ENCODE data around the gene TFG.
A peak's percentile ranks its signal among the peaks of the same experiment; 100 is the strongest.
"Not testable (repeated sequence)": the region's sequence is repeated elsewhere in the genome, so short reads cannot be mapped to it uniquely, and the experiment has no call there.

The TFG gene

DNA sequence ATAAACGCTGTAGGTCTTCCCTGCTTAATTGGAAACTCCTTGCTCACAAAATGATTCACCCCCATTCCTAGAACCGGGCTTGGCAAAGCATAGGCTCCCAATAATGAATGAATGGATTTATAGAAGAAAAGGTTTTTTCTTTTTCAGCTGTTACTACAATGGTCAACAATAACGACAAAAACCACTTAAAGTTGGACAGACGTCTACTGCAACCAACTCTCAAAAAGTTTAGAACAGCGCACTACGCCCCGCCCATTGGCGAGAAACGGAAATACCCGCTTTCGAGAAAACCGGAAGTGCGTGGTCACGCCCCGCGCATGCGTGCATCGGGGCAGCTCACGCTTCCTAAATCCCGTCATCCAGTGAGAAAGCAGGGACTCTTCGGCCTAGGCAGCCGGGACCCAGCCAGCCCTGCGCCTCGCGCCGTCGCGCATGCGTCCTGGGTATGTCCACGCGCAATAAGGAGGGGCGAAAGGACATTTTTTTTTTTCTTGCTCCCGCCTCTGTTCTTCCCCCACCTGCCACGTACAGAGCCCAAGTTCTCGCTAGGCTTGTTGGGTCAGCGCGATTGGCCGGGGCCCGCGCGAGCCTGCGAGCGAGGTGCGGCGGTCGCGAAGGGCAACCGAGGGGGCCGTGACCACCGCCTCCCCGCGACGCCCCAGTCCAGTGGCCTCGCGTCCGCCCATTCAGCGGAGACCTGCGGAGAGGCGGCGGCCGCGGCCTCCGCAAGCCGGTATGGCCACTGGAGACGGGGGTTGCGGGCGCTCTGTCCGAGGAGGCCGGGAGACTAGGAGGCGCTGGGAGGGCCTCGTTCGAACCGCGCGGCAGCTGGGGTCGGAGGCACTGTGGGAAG, at the start of gene TFG:
Gene TFG, plus strand, starts transcription at position 506 of the 853 bp plus-strand sequence. CDS start 4,192 bp downstream, outside the sequence.
- DNase-seq, result peak; percentile 96

DNA sequence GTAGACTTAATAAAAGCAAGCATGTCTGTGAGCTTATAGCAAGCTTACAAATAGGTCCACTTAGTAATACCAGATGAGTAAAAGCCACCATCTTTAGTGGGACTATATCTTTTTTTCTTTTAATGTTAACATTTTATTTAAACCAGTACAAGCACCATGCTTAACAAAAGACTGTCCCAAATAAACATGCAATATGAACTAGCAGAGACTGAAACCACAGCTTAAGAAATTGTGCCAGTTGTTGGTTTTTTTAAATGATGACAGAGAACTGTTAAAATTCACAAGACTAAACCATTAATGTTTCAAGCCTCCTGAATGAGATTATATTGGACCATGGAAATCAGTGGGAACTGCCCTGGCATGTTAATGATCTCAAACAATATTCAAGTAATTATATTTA, 48.0 kb upstream of the TFG start:
- not testable (repeated sequence) for DNase-seq

DNA sequence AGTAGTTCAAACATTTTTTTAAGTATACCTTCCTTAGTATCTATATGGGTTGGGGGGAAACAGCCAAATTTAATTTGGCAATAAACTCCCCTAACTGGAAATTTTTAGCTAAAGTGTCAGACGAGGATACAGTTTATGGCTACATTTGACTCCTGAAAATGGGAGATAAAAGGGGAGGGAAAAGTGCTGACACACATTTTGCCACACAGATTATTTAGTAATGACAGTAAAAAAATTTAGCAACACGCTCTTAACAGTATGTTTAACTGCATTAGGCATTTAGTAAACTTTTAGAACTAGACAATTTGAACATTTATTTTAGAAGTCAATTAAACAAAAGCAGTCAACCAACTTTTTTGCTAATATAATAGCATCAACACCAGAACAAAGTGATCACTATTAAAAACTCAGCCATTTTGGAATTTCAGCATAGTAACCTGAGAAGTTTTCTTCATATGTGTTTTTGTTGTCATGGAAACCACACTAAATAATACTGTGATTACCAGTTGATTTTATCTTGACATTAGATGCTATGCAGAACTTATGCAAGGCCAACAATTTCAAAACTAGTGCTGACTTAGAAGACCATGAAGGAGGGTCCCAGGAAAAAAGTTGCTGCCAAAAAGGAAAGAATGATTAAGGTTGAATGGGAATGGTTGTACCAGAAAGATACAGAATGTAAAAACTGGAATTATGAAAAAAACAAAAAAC, 47.0 kb upstream of the TFG start:
- no peak for DNase-seq

DNA sequence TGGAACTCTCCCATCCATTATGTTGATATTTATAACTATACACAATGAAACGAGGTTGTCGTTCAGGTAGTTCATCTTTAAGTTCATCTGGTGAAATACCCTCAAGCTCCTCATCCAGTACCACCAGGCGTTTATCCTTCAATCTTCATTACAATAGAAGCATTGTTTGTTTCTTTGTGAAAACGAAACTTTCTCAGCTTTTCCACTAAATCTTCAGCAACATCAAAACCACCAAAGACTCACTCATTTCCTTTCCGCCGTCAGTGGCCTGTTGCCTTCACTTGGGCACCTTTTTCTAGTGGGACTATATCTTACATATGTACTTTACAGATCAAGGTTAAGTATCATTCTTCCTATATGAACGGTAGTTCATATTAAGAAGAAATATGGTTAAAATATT, 44.1 kb upstream of the TFG start:
- no peak for DNase-seq

- not testable (repeated sequence) for DNase-seq
Observed at GRCh38 chr3:100666699-100667098, 42.6 kb upstream of the TFG start.

DNA sequence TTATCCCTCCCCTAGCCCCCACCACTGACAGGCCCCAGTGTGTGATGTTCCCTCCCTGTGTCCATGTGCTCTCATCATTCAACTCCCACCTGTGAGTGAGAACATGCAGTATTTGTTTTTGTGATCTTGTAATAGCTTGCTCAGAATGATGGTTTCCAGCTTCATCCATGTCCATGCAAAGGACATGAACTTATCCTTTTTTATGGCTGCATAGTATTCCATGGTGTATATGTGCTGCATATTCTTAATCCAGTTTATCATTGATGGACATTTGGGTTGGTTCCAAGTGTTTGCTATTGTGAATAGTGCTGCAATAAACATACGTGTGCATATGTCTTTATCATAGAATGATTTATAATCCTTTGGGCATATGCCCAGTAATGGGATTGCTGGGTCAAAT, 42.0 kb upstream of the TFG start:
- not testable (repeated sequence) for DNase-seq

DNA sequence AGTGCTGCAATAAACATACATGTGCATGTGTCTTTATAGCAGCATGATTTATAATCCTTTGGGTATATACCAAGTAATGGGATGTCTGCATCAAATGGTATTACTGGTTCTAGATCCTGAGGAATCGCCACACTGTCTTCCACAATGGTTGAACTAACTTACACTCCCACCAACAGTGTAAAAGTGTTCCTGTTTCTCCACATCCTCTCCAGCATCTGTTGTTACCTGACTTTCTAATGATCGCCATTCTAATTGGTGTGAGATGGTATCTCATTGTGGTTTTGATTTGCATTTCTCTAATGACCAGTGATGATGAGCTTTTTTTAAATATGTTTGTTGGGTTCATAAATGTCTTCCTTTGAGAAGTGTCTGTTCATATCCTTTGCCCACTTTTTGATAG, 38.3 kb upstream of the TFG start:
- DNase-seq, result not testable (repeated sequence)

GRCh38 chr3:100681496-100681895, 27.8 kb upstream of the TFG start:
- no peak for DNase-seq

GRCh38 chr3:100682056-100682853, 27.0 kb upstream of the TFG start:
- DNase-seq, result no peak

GRCh38 chr3:100682854-100683760, 26.2 kb upstream of the TFG start:
- DNase-seq, result no peak

DNA sequence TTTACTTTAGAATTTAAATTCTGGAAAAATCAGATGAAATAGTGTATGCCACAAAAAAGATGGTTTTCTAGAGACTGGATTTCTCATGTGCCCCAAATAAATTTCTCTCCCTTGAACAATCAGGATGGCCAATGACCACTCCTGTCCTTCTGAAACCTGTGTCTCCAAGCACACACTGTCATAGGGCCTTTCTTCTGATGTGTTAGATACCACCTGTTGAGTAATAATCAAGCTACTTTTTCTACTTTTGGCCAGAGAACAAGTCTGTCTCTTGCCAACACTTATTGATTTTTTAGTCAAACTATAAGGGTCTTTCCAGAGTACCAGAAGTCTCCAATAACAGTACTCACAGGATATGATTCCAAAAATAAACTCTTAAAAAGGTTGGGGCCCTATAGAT, 16.1 kb upstream of the TFG start:
- no peak for DNase-seq

DNA sequence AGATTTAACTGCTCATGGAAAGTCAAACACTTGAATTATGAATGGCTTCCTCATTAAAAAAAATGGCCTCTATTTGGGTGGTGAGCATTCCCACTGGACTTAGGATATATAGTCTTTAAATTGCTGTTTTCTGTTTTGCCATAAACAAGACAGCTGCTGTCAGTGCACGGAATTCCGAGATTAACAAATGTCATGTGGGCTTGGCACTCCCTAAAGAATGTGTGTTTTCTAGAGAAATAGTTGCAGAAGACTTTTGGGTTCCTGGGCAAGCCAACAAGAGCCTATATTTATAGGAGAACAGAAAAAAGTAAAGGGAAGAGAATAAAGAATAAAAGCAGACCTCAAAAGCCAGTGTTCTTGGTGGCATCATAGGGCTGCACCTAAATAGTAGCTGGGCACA, 13.6 kb upstream of the TFG start:
- no peak for DNase-seq

GRCh38 chr3:100696161-100696560, 13.1 kb upstream of the TFG start:
- no peak for DNase-seq

DNA sequence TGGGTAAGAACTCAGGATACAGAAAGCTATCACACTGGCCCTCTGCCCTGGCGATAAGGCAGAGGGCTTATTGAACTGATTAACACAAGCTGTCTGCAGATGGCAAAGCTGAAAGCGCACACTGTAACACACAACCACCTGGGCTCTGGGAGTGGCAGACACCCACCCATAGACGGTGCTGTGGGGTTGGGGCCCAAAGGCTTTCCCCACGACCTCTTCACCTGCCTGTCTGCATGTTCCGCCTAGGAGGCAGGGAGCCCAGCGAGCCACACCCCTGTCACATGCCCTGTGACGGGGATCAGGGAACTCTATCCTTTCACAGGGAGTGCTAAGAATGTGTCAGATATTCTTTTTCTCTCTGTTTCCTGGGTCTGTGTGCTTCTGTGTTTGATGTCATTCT, 12.1 kb upstream of the TFG start:
- no peak for DNase-seq

DNA sequence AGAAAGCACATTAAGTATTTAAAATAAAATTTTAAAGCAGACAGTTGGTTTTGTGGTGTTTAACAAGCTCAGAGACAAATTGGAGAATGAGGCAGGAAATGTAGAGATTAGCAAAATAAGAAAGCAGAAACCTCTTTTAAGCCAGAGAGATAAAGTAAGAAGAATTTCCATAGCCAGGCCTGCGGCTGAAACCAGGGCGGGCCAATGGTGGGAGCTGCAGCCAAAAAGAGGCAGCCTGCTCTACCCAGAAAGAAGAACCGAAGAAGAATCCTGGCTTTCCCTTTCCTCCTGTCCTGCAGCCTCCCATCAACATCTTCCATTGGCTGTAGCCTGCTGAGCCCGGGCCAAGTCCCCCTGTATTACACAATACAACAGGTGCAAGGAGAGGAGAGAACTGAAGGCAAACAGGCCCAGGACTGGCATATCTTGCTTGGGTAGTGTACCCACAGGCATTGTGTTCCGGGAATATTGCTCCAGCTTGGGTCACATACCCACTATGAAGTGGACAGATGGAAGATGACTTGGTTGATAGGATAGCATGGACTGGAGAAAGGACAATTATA, 11.5 kb upstream of the TFG start:
- DNase-seq, result no peak

GRCh38 chr3:100698736-100699135, 10.6 kb upstream of the TFG start:
- DNase-seq, result no peak

DNA sequence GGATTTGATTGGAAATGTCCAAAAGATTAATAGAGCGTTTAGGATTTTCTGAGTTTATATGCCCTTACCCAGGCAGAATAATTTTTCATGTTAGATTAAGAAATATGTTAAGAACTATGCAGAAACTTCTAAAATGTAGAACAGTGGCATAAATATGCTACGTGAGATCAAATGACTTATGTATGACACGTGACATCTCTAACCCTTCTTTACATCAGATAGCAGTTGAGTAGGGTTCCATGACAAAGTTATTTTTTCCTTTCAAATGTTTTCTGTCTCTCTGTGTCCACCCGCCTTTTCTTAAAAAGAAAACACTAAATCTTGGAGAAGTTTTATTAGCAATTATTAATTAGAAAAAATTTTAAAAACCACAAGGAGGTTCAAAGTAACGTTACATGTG, 8.6 kb upstream of the TFG start:
- DNase-seq, result no peak

DNA sequence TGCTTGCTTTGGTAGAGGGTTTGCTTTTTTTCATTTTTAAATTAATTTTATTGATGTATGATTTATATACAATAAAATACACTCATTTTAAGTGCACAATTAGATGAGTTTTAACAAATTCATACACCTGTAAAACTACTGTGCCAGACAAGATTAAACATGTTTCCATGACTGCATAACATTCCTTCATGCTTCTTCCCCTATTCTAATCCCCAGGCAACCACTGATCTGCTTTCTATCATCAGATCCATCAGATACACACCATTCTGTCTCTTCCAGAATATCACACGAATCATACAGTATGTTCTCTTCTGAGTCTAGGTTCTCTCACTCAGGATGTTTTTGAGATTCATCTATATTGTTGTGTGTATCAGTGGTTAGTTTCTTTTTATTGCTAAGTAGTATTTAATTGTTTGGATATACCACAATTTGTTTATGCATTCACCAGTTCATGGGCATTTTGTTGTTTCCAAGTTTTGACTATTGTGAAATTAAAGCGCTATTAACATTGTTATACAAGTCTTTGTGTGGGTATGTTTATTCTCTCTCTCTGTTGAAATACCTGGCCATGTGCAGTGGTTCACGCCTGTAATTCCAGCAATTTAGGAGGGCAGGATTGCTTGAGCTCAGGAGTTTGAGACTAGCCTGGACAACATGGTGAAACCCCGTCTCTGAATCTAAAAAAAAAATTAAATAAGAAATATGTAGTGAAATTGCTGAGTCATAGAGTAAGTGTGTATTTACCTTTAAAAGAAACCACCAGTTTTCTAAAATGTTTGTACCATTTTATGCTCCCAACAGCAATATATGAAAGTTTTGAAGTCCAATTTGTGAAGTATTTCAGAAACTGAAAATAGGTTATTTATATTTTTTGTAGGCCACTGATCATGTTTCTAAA, 7.0 kb upstream of the TFG start:
- DNase-seq, result no peak

DNA sequence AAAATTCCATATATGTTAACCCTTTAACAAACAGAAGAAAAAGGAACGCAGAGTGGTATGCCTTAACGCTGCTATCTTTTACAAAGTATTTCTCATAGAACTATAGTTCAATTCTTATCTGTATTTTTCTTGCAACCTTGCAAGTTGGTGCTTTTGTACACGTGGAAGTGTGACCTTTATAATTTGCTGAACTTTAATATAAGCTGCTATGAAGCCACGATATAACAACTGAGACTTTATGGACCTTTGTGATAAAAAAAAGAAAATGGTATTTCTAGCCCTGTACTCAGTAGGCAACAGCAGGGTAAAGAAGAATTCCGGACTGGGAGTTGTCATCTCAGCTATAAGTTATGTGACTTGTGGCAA, 6.3 kb upstream of the TFG start:
- no peak for DNase-seq

DNA sequence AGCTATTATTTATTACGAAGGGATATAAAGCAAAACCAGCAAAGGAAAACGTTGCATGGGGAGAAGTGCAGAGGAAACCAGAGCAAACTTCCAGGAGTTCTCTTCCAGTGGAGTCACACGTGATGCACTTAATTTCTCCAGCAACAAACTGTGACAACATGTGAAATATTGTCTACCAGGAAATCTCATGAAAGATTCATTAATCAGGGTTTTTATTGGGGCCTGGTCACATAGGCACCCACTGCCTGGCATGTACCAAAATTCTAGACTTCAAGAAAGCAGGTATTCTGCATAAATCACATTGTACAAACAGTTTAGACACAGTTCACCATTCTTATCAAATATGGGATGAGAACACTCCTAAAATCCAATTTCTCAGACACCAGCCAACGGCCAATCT, 5.4 kb upstream of the TFG start:
- no peak for DNase-seq

DNA sequence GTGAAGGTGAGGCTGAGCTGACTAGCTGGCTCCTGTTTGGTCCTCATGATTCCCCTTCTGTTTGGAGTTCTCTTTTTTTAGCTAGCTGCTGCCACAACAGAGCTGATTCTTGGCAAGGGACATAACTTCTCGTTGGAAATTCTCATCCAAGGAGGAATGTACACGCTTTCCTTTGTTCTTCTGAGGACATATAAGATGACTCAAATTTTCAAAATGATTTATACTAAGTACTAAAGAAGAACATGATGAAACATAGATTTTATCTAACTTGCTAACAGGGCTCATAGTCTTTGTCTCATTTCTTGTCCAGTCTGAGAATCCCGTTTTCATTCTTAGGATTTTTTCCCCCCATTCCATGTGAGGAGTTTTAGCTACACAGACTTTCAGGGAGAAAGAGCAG, 2.9 kb upstream of the TFG start:
- DNase-seq, result no peak
